Measurements from ENCODE around the gene CMTR2. TPM values are rescaled to one million over a fixed set of nuclear protein-coding genes. Genes with fewer than 3 reads are reported as not detected.
"Not testable (repeated sequence)": the region's sequence is repeated elsewhere in the genome, so short reads cannot be mapped to it uniquely, and the experiment has no call there.

The CMTR2 gene
- total RNA-seq = 10.3 TPM
- long read RNA-seq, full-length matches to known transcripts = 16 of 18 reads
- long read RNA-seq, partial matches to known transcripts = 0 of 18 reads
- long read RNA-seq, other reads (novel, unspliced or antisense) = 2 of 18 reads

- DNase-seq = peak; percentile 97
- intact Hi-C loops (cut with DNase I) = no loop called here
- peak; percentile 100 for ATAC-seq (ENCODE audit: poor library complexity)
These were observed at the start of gene CMTR2 for GRCh38 chr16:71288890-71289731. Gene CMTR2 (minus strand): TSS chr16:71289402. CDS start chr16:71285920, 3,482 bp downstream.

- DNase-seq = no peak
- ATAC-seq (ENCODE audit: poor library complexity) = no peak
- intact Hi-C loops (cut with DNase I) = no loop called here
These were observed 49.4 kb upstream of the CMTR2 start for GRCh38 chr16:71338632-71339031.

GRCh38 chr16:71338193-71338592 is 49.0 kb upstream of the CMTR2 start:
- intact Hi-C loops (cut with DNase I) = no loop called here
- no peak for DNase-seq
- ATAC-seq (ENCODE audit: poor library complexity) = no peak

- DNase-seq = no peak
- ATAC-seq (ENCODE audit: poor library complexity) = no peak
- intact Hi-C loops (cut with DNase I) = no loop called here
These were observed 48.4 kb upstream of the CMTR2 start for GRCh38 chr16:71337631-71338030.

GRCh38 chr16:71328151-71328550 is 38.9 kb upstream of the CMTR2 start:
- intact Hi-C loops (cut with DNase I) = no loop called here
- no peak for DNase-seq
- ATAC-seq (ENCODE audit: poor library complexity) = no peak

GRCh38 chr16:71327720-71328119 is 38.5 kb upstream of the CMTR2 start:
- ATAC-seq (ENCODE audit: poor library complexity) (no peak), DNase-seq (no peak)
- intact Hi-C loops (cut with DNase I) = no loop called here

GRCh38 chr16:71319999-71320398 is 30.8 kb upstream of the CMTR2 start:
- ATAC-seq (ENCODE audit: poor library complexity) (no peak), DNase-seq (no peak)
- intact Hi-C loops (cut with DNase I) = no loop called here

- no peak for ATAC-seq (ENCODE audit: poor library complexity)
These were observed 26.1 kb upstream of the CMTR2 start for GRCh38 chr16:71315269-71315668.

GRCh38 chr16:71313591-71313990 is 24.4 kb upstream of the CMTR2 start:
- intact Hi-C loops (cut with DNase I); DNase-seq; ATAC-seq (ENCODE audit: poor library complexity): not testable (repeated sequence)

More at GRCh38 chr16:71315269-71315668, 26.1 kb upstream of the CMTR2 start:
- intact Hi-C loops (cut with DNase I) = no loop called here
- no peak for DNase-seq

GRCh38 chr16:71311553-71312158 is 22.5 kb upstream of the CMTR2 start:
- no peak for DNase-seq
- intact Hi-C loops (cut with DNase I) = no loop called here
- ATAC-seq (ENCODE audit: poor library complexity) = no peak

GRCh38 chr16:71303938-71304337 is 14.7 kb upstream of the CMTR2 start:
- DNase-seq (no peak), ATAC-seq (ENCODE audit: poor library complexity) (no peak)
- intact Hi-C loops (cut with DNase I) = no loop called here

- DNase-seq = no peak
- ATAC-seq (ENCODE audit: poor library complexity) = no peak
- intact Hi-C loops (cut with DNase I) = no loop called here
These were observed 8.1 kb upstream of the CMTR2 start for GRCh38 chr16:71297341-71297634.

- intact Hi-C loops (cut with DNase I) = no loop called here
- ATAC-seq (ENCODE audit: poor library complexity) (no peak), DNase-seq (no peak)
These were observed 7.6 kb upstream of the CMTR2 start for GRCh38 chr16:71296584-71297340.

- intact Hi-C loops (cut with DNase I) = no loop called here
- DNase-seq = no peak
These were observed 6.7 kb upstream of the CMTR2 start for GRCh38 chr16:71295950-71296349.

GRCh38 chr16:71293919-71294318 is 4.7 kb upstream of the CMTR2 start:
- ATAC-seq (ENCODE audit: poor library complexity) (no peak), DNase-seq (no peak)
- intact Hi-C loops (cut with DNase I) = no loop called here

More at GRCh38 chr16:71295950-71296349, 6.7 kb upstream of the CMTR2 start:
- no peak for ATAC-seq (ENCODE audit: poor library complexity)

- DNase-seq; ATAC-seq (ENCODE audit: poor library complexity); intact Hi-C loops (cut with DNase I): not testable (repeated sequence)
These were observed 2.9 kb upstream of the CMTR2 start for GRCh38 chr16:71292095-71292494.

- DNase-seq (no peak), ATAC-seq (ENCODE audit: poor library complexity) (no peak)
- intact Hi-C loops (cut with DNase I) = no loop called here
These were observed 495 bp upstream of the CMTR2 start for GRCh38 chr16:71289732-71290062.

- no peak for DNase-seq
- intact Hi-C loops (cut with DNase I) = no loop called here
- ATAC-seq (ENCODE audit: poor library complexity) = no peak
These were observed 672 bp downstream of the CMTR2 start for GRCh38 chr16:71288570-71288889.

GRCh38 chr16:71287911-71288310 is 1.3 kb downstream of the CMTR2 start:
- no peak for DNase-seq
- intact Hi-C loops (cut with DNase I) = no loop called here
- ATAC-seq (ENCODE audit: poor library complexity) = no peak

- no peak for ATAC-seq (ENCODE audit: poor library complexity)
- no peak for DNase-seq
- intact Hi-C loops (cut with DNase I) = no loop called here
These were observed 1.7 kb downstream of the CMTR2 start for GRCh38 chr16:71287454-71287853.
